NCI-H1930 (cell line): ENCODE measurements around the gene YBEY.

Source experiments
- DNase-seq, 2 experiments: peaks; one replicate each; lab custom pipeline; 2025; lab: John Stamatoyannopoulos, UW

YBEY gene

GRCh38 chr21:46327711-46328110 lies 41.6 kb downstream of the YBEY start:
- DNase-seq: no peak

- no peak for DNase-seq
Observed at GRCh38 chr21:46328151-46328550, 42.0 kb downstream of the YBEY start.

GRCh38 chr21:46329796-46330195 lies 43.7 kb downstream of the YBEY start:
- no peak for DNase-seq

DNA sequence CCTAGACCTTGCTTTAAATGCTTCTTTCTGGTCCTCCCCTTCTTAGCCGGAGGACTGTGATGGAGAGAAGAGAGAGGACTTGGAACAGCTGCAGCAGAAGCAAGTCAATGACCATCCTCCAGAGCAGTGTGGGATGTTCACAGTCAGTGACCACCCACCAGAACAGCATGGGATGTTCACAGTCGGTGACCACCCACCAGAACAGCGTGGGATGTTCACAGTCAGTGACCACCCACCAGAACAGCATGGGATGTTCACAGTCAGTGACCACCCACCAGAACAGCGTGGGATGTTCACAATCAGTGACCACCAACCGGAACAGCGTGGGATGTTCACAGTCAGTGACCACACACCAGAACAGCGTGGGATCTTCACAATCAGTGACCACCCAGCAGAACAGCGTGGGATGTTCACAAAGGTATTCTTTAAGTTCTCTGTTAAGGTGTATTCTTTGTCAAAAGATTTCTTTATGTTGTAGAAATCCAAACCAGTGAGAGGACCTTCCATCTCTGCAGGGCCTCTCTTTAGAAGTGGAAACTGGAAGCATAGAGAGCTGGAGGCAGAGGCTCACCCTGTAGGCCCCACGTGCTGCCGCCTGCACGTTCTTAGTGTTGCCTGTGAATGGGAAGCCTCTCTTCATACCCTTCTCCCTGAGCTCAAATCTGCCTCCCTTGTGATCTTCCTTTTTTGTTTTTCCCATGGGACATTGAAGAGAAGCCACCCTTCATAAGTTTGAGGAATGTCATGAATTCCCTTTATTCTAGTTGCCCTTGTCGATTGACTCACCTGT lies 48.4 kb downstream of the YBEY start:
- no peak for DNase-seq

DNA sequence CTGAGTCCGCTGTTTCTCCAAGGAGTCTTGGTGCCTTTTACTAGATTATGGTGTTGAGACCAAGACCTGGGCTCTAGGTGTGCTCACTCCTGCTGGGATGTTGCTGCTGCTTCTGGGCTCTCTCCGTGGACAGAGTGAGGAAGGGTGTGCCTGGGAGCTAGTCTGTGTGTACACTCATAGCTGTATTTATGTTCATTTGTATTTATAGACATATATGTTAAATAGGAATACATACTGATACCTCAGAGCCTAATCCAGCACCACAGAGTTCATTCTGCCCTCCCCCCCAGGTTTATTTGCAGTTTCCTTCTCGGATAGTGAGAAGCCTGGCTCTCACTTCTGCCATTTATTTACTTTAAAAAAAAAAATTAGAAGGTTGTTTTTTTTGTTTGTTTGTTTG lies 50.5 kb downstream of the YBEY start:
- no peak for DNase-seq

DNA sequence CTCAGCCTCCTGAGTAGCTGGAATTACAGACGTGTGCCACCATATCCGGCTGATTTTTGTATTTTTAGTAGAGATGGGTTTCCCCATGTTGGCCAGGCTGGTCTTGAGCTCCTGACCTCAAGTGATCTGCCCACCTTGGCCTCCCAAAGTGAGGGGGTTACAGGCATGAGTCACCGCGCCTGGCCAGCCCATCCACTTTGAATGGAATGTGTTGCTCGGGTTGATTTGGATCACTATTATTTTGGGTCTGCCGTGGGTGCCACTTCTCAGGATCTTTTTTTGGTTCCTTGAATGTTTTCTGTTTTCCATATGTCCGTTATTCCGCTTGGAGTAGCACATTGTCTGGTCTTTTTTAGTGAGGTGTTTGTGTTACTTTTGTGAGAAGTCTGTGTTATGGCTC lies 54.9 kb downstream of the YBEY start:
- DNase-seq: no peak

GRCh38 chr21:46344219-46344915 lies 58.2 kb downstream of the YBEY start:
- no peak for DNase-seq

- DNase-seq: no peak
Observed at GRCh38 chr21:46345861-46346260, 59.7 kb downstream of the YBEY start.

DNA sequence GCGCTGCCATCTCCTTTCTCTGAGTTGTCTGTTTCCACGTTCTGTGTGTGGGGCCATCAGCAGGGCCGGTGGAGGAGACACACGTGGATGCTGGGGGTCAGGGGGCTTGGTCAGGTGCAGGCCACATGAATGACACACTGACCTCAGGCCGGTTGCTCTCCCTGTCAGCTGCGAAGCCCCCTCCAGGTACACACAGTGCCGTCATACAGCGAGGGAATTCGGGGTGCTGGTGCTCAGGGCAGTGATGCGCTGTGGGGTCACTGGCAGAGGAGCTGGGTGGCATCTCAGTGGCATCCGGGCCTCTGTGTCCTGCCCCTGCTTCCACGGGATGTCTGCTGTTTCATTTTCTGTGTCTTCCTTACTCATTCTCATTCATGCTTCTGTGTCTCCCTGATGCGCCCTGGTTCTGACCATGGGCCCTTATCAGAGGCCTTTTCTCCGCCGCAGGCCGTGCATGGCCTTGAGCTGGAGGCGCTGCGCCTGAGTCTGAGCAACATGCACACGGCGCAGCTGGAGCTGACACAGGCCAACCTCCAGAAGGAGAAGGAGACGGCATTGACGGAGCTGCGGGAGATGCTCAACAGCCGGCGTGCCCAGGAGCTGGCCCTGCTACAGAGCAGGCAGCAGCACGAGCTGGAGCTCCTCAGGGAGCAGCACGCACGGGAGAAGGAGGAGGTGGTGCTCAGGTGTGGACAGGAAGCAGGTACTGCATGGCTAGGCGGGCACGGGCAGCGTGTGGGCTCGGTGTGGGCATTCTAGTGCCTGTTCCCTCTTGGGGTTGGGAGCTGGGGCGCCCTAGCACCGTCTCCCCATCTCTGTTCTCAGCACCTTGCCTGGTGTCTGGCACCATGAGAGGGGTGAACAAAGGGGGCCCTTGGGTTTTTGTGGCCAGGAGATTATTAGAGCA lies 60.4 kb downstream of the YBEY start:
- no peak for DNase-seq

DNA sequence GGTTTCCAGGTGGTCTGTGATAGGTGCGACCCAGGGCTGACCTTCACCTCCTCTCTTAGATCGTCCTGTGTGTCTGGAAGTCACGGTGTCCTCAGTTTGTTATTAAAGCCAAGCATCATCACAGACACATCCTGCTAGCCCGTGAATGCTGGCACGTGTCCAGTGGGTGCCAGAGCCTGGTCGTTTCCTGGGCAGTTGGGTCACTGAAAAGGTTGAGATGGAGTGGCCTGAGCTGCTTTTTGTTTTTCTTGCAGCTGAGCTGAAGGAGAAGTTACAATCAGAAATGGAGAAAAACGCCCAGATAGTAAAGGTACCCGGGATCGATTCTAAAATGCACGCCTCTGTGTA lies 61.0 kb downstream of the YBEY start:
- no peak for DNase-seq
